HG03097 (cell line): ENCODE data around the gene CATSPERZ.

ENCODE experiments used
- ATAC-seq: cut with Tn5 transposase; IDR thresholded peaks from one replicate; pipeline ENCODE4 v1.9.1; 2021; ENCODE audit not compliant: unreplicated experiment, low FRiP score

Gene CATSPERZ

DNA sequence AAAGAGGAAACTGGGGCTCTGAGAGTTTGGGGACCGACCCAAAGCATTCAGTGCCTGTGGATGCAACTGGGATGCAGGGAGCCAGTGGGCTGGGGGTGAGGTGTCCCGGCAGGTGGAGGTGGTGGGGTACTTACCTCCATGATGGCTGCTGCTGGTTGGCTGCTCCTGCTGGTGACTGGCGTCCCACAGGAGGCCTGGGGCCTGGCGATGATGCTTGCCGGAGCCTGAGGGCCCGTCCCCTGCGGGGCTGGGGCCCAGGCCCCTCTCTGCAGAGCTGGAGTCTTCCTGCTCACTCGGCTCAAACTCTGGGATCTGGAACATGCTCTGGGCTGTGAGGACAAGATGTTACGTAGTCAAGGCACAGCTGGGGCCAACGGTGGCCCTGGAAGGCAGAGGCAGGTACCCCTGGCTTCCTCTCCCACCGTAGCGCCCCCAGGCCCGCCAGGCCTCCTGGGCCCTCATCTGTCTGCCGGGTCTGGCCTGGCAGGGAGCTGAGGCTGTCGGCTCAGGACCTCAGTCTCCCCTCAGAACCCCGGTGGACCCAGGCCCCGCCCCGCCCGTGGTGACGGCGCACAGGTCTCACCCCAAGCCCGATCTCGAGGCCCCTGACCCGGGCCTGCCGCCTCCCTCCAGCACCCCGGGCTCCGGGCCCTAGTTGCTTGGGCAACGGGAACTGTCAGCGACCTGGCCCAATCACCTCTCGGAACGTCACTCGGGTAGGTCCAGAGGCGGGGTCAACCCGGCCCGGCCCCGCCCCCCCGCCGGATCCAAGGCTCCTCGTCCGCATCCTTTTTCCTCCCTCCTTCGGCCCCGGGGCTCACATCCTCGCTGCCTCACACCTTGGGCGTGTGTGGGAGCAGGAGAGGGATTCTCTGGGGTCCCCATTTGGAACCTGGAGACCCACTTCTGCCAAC is 15.9 kb upstream of the CATSPERZ start, which contains the start of gene BAD:
TSS of gene BAD (minus strand) at position 618 of the 914 bp plus-strand sequence. CDS start at position 321, 297 bp downstream.
- peak; percentile 49 for ATAC-seq

DNA sequence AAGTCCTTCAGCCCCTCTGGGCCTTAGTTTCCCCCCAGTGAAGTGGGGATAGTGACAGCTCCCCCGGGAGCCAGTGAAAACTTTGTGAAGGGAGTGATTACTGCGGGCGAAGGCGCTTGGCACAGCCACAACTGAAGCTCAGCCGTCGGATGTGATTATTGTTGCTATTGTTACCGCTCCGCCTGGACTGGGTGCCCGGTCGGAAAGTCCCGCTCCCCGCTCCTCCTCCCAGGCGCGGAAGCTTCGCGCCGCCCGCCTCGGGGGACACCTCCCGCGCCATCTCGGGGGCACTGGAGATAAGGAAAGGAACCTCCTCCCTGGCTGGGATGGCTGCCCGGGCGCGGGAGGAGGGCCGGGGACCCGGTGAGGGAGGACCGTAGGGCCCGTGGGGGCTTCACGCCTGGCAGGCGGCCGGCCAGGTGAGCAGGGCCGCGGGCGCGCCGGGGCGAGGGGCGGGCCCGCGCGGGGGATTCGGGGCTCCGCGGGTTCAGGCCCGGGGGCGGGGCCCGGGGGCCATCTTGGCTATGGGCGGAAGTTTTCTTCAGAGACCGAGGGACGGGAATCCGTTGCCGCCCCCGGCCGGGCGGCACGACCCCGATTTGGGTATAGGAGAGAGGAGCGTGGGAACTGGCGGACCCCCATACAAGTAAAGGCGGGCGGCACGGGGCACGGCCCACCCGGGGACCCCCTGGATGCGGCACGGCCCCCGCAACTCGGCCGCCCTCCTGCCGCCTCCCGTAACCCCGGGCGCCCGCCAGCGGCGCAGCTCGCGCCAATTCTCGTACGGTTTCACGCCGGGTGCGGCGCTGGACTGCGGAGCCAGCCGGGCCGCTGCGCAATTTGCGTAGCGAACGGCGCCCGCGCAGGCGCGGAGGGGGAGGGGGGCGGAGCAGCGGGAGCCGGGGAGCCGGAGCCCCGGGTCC is 14.9 kb upstream of the CATSPERZ start, which contains the start of gene GPR137:
TSS of gene GPR137 (plus strand) at position 887 of the 923 bp plus-strand sequence. CDS start 677 bp downstream, outside the sequence.
- peak; percentile 58 for ATAC-seq

DNA sequence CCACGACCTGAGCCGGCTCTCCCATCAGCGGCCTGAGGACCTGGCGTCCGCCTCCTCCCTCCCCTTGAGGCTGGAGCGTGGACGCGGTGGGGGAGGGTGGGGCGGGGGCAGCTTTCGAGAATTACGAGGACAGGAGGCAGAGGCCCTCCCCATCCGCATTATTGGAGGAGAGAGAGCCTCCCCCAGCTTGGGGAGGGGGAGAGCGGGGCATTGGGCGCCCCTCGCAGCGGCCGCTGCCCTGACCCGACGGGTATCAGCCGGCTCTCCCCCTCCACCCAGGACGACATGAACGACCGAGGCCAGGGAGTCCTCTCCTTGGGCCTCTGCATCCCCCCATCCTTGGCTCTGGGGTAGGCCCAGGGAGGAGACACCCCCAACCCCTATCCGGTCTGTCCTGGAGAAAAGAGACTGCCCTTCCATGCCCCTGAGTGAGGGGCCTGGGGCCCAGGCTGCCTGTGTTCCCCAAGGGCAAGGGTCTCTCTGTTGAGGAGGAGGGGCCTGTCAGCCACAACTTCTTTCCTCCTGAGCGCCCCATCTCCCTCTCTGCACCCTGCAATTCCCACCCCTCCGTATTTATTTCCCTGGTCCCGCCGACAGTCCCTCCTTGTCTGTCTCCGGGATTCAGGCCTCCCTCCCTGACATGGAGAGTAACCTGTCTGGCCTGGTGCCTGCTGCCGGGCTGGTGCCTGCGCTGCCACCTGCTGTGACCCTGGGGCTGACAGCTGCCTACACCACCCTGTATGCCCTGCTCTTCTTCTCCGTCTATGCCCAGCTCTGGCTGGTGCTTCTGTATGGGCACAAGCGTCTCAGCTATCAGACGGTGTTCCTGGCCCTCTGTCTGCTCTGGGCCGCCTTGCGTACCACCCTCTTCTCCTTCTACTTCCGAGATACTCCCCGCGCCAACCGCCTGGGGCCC is 14.0 kb upstream of the CATSPERZ start:
- no peak for ATAC-seq

DNA sequence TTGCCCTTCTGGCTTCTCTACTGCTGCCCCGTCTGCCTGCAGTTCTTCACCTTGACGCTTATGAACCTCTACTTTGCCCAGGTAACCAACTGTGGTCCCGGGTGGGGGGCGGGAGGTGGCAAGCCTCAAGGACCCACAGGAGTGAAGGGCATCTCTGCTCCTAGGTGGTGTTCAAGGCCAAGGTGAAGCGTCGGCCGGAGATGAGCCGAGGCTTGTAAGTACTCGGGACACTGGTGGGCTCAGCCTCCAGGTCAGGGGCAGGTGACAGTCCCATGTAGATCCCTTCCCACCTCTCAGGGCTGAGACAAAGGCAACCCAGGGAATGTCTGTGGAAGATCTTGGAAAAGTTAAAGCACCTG is 13.4 kb upstream of the CATSPERZ start:
- ATAC-seq, result no peak

DNA sequence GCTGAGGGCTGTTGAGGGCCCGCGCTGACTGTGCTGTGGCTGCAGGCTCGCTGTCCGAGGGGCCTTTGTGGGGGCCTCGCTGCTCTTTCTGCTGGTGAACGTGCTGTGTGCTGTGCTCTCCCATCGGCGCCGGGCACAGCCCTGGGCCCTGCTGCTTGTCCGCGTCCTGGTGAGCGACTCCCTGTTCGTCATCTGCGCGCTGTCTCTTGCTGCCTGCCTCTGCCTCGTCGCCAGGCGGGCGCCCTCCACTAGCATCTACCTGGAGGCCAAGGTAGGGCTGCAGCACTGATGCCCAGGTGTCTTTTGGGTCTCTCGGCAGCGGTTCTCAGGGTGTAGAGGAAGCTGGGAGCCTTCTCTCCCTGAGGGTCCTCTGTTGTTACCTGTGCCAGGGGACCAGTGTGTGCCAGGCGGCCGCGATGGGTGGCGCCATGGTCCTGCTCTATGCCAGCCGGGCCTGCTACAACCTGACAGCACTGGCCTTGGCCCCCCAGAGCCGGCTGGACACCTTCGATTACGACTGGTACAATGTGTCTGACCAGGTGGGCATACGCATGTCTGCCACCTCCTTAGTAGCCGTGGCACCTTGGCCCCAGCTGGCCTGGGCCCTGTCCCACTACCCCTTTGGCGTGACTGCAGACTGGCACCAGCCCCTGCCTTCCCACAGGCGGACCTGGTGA is 12.3 kb upstream of the CATSPERZ start:
- no peak for ATAC-seq

DNA sequence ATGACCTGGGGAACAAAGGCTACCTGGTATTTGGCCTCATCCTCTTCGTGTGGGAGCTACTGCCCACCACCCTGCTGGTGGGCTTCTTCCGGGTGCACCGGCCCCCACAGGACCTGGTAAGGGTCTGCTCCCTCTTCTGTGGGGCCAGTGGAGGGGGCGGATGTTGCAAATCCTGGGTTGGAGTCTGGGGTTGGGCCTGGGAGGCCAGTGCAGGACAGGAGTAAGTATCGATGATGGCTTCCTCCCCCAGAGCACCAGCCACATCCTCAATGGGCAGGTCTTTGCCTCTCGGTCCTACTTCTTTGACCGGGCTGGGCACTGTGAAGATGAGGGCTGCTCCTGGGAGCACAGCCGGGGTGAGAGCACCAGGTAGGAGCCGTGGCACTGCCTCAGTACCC is 11.8 kb upstream of the CATSPERZ start:
- no peak for ATAC-seq

DNA sequence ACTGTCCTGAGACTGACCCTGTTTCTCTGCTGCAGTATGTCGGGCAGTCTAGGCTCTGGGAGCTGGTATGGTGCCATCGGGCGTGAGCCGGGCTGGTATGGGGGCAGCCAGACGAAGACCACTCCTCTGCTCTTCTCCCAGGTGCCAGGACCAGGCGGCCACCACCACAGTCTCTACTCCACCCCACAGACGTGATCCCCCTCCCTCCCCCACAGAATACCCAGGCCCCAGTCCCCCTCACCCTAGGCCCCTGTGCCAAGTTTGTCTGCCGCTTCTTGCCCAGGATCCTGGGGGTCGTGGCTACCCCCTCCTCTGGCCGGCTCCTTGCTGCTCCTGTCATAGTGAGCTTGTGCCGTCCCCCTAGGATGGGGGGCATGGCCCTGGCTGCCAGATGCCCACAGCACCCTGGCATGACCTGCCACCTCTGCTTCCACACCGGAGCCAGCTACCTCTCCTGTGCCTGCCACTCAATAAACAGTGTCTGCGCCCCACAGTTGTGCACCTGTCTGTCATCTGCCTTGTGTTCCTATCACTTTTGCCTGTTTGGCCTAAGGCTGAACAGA is 11.1 kb upstream of the CATSPERZ start:
- no peak for ATAC-seq

DNA sequence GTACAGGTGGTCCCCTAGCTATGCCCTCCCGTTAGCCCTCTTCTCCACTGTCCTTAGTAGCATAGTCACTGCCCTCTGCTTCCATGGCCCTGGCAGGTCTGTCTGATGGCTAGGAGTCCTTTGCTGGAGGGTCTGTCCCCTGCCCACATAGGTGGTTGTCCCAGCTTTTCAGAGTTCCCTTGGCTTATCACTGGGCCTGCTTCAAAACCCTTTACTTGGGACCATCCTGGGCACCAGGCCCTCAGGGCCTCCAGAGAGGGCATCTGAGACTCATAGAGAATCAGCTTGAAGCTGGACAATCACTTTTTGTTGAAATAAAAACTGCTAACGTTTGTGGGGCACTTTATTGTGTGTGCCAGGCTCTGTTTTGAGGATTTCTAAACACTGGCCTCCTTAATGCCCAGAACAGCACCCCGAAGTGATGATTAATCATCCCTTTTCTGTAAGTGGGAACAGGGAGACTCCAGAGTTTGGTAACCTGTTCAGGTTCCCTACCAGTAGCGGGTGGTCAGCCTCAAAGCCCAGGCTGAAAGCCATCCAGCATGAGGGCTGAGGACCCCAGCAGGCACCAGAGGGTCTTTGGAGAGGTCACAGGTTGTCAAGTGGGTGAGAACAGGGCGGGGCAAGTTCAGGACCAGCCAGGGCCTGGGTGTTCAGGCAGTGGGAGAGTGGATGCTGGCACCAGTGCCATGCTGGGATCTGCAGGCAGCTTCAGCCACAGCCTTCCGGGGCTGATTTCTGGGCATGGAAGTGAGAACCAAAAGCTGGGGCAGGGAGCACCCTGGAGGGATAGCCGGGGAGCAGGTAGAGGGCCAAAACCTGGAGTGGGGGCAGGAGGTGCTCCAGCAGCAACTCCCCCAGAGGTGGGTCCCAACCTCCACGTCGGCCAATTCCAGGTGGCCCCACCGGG is 9.6 kb upstream of the CATSPERZ start:
- ATAC-seq, result no peak

DNA sequence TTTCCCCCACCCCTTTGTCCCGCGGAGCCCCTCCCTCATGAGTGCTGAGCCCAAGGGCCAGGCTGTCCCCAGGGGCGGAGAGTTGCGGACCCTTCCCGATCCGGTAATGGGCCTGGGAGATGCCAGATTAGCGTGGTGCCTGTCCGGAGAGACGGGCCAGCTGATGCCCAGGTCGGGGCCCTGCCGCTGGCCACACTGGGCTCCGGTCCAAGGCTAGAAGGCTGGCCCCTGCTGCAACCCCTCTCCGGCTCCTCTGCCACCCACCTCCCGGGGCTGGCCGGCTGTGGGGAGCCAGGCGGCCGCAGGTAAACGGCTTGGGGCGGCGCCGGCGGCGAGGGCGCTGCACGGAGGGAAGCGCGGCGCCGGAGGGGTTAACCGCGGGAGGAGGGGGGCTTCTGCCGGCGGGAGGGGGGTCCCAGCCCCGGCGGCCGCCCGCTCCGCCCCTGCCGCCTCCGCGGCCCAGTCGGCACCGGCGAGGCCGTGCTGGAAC is 8.9 kb upstream of the CATSPERZ start, which contains the start of gene KCNK4:
TSS of gene KCNK4 (plus strand) at position 41 of the 490 bp plus-strand sequence. CDS start 1,717 bp downstream, outside the sequence.
- no peak for ATAC-seq

DNA sequence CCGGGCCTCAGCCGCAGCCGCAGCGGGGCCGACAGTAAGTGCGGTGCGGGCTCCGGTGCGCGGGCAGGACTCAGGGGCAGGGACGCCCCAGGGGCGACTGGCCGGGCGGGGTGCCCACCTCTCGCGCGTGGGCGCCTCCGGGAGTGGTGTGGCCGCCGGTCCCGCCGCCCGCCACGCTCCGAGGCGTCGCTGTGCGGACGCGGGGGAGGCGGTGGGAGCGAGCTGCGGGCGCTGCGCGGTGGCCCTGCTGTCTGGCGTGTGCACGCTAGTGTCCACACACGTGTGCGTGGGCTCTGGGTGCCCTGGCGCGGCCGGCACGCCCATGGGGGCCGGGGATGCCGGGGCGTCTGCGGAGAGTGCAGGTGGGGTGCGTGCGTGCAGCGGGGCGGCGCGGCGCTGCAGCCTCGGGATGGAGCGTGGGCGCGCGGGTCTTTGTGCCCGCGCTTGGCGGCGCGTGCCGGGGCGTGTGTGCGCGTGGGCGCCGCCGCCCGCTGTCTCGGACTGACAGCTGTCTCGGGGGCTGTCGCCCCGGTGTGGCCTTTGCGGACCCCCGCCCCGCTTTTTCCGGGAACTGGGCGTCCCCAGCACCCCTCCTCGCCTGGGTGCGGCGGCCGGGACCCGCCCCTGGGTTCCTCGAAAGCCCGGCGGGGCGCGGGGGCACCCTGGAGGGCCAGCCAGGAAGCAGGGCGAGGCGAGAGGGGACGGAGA is 8.3 kb upstream of the CATSPERZ start:
- no peak for ATAC-seq

DNA sequence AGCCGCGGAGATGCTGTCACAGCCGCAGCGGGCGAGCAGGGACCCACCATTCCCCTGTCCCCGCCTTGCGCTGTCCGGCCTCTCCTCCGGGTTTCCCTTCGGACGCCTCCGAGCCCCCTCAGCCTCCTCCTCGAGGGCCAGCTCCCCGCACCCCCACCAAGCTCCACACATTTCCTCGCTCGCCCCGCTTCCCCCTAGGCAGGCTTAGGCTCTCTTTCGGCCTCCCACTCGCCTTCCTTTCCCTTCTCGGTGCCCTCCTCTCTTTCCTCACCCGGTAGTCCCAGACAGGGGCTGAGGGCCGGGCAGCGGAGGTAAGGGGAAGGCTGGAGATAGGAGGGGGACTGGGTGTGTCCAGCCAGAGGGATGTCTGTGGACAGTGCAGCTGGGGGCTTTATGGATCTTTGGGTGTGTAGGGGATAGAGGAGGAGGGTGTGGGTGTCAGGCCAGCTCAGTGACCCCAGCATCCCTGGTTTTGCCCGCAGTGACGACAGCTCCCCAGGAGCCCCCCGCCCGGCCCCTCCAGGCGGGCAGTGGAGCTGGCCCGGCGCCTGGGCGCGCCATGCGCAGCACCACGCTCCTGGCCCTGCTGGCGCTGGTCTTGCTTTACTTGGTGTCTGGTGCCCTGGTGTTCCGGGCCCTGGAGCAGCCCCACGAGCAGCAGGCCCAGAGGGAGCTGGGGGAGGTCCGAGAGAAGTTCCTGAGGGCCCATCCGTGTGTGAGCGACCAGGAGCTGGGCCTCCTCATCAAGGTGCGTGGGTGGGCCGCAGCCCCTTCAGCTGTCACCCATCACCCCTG is 7.5 kb upstream of the CATSPERZ start:
- no peak for ATAC-seq

DNA sequence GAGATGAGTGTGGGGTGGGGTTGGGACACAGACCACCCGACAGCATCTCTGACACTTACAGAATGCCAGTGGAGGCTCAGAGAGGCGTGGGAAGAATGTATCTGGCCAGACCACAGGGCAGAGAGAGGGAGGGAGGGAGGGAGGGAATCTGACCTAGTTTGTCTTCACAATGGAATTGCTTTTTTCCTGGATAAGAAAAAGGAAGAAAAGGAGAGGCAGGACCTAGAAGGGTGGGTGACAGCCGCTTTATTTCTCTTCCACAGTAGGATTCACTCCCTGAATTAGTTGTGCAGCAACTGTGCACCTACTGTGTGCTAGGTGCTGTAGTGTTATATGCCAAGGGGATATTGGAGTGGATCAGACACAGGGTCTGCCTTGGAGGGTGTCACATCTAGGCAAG is 5.4 kb upstream of the CATSPERZ start:
- ATAC-seq, result no peak

DNA sequence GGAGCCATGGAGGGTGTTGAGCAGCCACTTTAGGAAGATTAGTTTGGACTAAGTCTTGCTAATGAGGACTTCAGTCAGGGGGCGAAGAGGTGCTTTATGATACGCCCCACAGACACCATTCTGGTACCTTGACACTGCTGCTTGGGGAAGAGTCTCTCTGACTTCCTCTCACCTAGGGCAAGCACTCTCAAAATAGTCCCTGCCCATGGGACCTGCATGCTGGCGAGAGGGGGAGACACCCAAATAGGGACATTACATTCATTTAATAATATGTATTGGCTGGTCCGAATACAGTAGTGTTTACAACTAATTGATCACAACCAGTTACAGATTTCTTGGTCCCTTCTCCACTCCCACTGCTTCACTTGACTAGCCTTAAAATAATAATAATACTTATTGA is 4.4 kb upstream of the CATSPERZ start:
- ATAC-seq, result no peak

DNA sequence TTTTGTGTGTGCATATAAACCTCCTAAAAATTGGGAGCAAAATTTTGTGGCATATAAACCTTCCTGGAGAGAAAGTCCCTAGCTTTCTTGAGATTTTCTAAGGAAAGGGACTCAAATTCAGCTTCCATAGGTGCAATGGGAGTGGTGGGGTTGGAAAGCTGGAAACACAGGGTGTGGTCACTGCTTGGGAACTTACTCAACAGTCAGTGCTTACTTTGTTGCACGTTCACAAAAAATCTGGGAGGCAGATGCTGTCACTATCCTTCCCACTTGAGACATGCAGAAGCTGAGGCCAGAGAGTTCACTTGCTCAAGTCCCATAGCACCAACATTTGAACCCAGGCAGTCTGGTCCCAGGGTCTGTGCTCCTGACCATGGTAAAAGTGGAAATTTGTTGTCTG is 3.9 kb upstream of the CATSPERZ start:
- ATAC-seq, result no peak

DNA sequence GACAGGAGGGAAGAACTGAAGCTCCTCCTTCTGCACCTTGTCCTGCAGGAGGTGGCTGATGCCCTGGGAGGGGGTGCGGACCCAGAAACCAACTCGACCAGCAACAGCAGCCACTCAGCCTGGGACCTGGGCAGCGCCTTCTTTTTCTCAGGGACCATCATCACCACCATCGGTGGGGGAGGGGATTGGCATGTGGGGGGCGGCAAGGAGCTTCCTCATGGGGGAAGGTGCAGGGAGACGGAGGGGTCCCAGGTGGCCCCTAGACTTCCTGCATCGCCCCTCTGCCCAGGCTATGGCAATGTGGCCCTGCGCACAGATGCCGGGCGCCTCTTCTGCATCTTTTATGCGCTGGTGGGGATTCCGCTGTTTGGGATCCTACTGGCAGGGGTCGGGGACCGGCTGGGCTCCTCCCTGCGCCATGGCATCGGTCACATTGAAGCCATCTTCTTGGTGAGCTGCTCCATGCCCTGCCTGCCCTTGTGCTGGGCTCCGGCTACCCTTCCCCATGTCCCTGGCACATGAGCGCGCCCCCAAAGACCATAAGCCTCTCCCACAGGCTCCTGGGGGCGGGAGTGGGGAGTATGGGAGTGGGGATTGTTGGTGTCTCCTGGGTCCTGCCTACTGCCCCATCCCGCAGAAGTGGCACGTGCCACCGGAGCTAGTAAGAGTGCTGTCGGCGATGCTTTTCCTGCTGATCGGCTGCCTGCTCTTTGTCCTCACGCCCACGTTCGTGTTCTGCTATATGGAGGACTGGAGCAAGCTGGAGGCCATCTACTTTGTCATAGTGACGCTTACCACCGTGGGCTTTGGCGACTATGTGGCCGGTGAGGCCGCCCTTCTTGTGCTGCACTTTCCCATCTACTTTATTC is 3.1 kb upstream of the CATSPERZ start:
- no peak for ATAC-seq
